ENCODE data around the gene VTI1A.

The VTI1A gene

GRCh38 chr10:112639298-112639697 lies 192.3 kb downstream of the VTI1A start:
- DNase-seq (ENCODE audit: low read depth), result no peak

DNA sequence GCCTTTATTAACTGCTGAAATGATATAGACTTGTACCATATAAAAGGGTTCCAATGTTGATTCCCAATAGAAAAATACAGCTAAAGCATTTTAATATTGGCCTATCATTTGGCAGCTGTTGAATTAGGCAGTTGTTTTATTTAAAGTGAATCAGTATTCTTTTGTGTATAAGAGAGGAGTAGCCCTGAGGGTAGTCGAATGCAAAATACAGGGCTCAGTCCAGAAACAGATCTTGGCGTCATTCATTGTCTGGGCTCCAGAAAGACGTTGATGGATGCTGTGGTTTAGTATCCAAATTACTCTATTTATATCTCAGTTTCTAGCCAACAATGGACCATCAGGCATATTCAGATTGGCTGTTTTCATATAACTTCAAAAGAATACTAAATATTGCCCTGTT lies 193.6 kb downstream of the VTI1A start:
- DNase-seq (ENCODE audit: low read depth), result no peak

GRCh38 chr10:112643600-112644264 lies 196.7 kb downstream of the VTI1A start:
- DNase-seq (ENCODE audit: low read depth), result no peak

DNA sequence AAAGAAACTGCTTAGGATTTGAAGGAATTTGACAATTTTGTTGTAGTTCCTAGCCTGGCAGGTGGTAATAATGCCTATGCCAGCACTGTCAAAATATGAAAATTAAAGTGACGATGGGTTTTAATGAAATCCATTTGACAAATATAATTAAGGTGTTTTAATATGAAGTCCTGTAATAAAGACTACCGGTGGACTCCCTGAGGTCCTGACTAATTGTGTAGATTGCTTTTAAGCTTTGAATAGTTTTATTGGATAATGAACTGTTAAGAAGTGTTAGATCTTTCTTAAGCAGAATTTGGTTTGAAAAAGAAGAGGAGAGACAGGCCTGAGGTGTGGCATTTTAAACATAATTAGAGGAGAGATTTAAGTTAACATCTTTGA lies 197.2 kb downstream of the VTI1A start:
- DNase-seq (ENCODE audit: low read depth), result no peak

DNA sequence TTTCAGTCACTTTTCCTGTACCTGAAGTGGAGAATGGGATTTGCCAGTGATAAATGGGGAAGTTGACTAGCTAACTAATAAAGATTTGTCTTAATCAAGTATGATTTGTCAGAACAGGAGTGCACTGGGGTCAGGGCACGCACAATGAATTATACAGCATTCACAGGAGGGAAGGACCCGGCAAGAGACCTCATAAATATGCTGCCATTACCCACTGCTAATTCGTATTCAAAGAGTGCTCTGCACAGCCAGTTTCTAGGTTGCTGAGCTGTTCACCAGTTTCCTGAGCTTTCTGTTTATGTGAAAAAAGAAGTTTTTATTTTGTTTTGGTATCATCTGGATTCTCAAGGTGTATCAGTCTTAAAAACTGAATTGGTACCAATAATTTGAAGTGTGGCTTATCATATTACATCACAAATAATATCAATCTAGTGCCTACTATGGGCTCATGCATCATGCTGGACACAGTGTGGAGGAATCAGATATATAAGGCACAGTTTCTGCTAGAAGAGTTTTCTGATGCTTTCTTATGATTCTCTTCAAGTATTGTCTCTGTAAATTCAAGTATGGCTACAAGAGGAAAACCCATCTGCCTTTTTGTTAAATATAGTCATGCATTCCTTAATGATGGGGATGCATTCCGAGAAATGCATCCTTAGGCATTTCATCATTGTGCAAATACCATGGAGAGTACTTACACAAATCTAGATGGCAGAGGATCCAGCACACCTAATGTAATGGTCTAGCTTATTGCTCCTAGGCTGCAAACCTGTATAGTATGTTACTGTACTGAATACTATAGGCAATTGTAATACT lies 202.2 kb downstream of the VTI1A start:
- DNase-seq (ENCODE audit: low read depth), result no peak

DNA sequence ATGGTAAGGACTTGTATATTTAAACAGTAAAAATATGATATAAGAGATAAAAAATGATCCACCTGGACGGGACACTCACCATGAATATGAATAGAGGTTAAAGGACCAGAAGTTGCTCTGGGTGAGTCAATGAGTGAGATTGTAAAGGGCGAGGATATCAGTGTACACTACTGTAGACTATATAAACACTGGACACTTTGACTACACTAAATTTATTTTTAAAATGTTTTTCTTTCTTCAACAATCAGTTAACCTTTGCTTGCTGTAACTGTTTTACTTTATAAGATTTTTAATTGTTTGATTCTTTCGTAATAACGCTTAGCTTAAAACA lies 202.8 kb downstream of the VTI1A start:
- DNase-seq (ENCODE audit: low read depth), result no peak

DNA sequence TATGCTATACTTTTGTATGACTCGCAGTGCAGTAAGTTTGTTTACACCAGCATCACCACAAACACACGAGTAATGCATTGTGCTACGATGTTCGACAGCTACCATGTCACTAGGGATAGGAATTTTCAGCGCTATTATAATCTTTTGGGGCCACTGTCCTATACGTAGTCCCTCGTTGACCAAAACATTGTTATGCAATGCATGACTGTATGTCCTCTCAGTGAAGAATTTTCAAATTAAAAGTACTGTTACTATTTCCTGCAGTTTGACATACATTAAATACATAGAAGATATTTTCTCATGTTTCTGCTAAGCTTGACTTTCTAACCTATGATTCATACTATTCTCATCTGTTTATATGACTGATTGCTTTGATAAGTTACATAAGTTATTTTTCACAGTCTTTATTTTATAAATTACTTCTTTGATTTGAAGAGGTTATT lies 203.6 kb downstream of the VTI1A start:
- DNase-seq (ENCODE audit: low read depth), result no peak

- DNase-seq (ENCODE audit: low read depth), result no peak
Observed at GRCh38 chr10:112653215-112653614, 206.2 kb downstream of the VTI1A start.

GRCh38 chr10:112653851-112654250 lies 206.8 kb downstream of the VTI1A start:
- DNase-seq (ENCODE audit: low read depth), result no peak

GRCh38 chr10:112654794-112655193 lies 207.8 kb downstream of the VTI1A start:
- DNase-seq (ENCODE audit: low read depth), result no peak

GRCh38 chr10:112655722-112656121 lies 208.7 kb downstream of the VTI1A start:
- DNase-seq (ENCODE audit: low read depth), result no peak

GRCh38 chr10:112658465-112658864 lies 211.4 kb downstream of the VTI1A start:
- DNase-seq (ENCODE audit: low read depth), result no peak

GRCh38 chr10:112658900-112659638 lies 212.1 kb downstream of the VTI1A start:
- DNase-seq (ENCODE audit: low read depth), result no peak

GRCh38 chr10:112663234-112664125 lies 216.5 kb downstream of the VTI1A start:
- DNase-seq (ENCODE audit: low read depth), result peak; percentile 36

DNA sequence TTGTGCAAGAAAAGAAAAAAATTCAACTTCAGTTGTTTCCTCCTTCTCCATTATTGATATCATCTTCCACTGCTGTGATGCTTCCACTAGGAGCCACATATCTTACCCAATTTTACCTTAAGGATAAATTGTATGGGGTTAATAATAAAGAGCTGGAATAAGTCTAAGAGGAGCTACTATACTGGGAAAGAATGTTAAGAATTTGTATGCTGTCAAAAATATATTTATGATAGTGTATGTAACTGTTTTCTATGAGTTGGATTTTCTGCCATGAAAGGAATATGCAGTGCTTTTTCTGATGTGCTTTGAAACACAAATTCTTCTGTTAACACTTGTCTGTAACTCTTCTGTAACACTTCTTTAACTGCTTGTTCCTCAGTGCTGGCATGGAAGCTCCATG lies 219.1 kb downstream of the VTI1A start:
- DNase-seq (ENCODE audit: low read depth), result no peak

DNA sequence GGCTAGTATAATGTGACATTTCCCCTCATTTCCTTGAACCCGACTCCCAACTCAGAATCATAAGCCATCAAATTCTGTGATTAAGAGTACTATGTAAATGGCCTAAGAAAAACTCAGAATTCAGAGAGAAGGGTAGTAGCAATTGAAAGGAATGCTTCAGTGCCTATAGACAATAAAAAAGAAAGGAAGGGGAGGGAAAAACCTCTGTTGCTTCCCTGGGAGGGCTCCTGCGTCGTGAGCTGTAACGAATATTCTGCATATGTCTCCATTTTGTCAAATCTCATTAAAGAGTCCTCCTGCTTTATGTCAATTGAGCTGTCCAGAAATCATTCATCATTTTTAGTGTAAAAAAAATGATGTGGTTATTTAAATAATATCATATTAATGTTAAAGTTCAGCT lies 223.0 kb downstream of the VTI1A start:
- no peak for DNase-seq (ENCODE audit: low read depth)

DNA sequence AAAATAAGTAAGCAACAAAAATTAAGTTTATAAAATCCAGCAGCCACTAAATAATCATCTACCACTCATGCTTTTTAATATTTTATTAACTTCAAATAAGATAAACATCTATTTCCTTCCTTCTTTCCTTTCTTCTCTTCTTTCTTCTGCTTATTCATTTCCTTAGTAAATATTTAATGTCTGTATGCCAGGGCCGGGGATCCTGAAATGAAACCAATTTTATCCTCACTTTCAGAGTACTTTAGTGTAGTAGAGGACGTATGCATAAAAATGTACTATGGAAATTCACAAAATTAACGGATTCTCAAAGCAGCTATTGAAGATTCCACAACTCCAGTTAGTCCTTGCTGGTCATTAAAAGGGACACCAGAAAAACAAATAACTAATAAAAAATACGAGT lies 224.7 kb downstream of the VTI1A start:
- no peak for DNase-seq (ENCODE audit: low read depth)

DNA sequence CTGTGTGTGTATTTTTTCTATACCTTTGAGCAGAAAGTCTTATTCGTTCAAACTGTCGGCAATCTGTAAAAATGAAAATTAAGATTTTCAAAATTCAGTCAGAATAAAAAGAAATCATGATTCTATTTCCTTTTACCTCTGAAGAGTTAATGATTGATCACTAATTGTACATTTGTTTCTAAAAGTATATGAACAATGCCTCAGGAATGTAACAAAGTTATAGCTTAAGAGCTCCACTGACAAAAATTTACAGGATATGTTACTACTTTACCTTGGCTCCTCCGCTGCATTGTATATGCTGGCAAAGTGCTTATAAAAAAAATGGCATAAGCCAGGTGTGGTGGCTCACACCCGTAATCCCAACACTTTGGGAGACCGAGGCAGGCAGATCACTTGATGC lies 225.7 kb downstream of the VTI1A start:
- DNase-seq (ENCODE audit: low read depth), result no peak

- DNase-seq (ENCODE audit: low read depth), result no peak
Observed at GRCh38 chr10:112675560-112676083, 228.6 kb downstream of the VTI1A start.

DNA sequence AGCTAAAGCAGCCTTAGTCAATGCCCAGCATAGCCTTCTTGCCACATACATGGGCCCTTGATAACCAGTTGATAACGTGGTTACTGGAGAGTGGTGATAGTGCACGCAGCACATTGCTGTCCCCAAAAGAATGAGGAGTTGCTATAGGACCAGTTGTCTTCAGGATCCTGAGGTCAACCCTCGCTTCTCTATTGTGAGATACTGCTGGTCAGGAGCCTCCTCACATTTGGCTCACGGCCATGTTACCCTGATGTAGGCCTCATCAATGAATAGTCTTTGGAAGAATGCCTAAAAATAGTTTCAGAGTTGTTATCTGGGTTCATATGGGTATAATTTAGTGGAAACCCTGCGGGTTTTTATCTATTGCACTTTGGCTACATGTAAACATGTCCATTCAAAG lies 230.7 kb downstream of the VTI1A start:
- no peak for DNase-seq (ENCODE audit: low read depth)

- DNase-seq (ENCODE audit: low read depth), result no peak
Observed at GRCh38 chr10:112678581-112678980, 231.6 kb downstream of the VTI1A start.

- DNase-seq (ENCODE audit: low read depth), result no peak
Observed at GRCh38 chr10:112678987-112679386, 232.0 kb downstream of the VTI1A start.

All from HS-27A (cell line).